HG03135 (cell line): ENCODE measurements around the gene MDM4.

ENCODE experiments used
- ATAC-seq: cut with Tn5 transposase; IDR thresholded peaks from one replicate; pipeline ENCODE4 v1.9.1; 2021; ENCODE audit warnings: mild to moderate bottlenecking, moderate library complexity; ENCODE audit not compliant: unreplicated experiment

MDM4 gene

GRCh38 chr1:204576422-204576821 is 60.2 kb downstream of the MDM4 start:
- ATAC-seq: no peak

GRCh38 chr1:204577794-204578478 is 61.7 kb downstream of the MDM4 start:
- no peak for ATAC-seq

GRCh38 chr1:204578867-204579664 is 62.9 kb downstream of the MDM4 start:
- peak; percentile 68 for ATAC-seq

GRCh38 chr1:204579681-204580080 is 63.5 kb downstream of the MDM4 start:
- ATAC-seq: no peak

- ATAC-seq: no peak
Measured at GRCh38 chr1:204580862-204581261, 64.7 kb downstream of the MDM4 start.

- ATAC-seq: no peak
Measured at GRCh38 chr1:204581759-204582158, 65.6 kb downstream of the MDM4 start.

GRCh38 chr1:204583909-204584632 is 67.9 kb downstream of the MDM4 start:
- ATAC-seq: no peak

GRCh38 chr1:204584699-204585372 is 68.6 kb downstream of the MDM4 start:
- ATAC-seq: no peak

- ATAC-seq: no peak
Measured at GRCh38 chr1:204587621-204588020, 71.4 kb downstream of the MDM4 start.

GRCh38 chr1:204588826-204589225 is 72.6 kb downstream of the MDM4 start:
- no peak for ATAC-seq

GRCh38 chr1:204589409-204590038 is 73.3 kb downstream of the MDM4 start:
- no peak for ATAC-seq

- ATAC-seq: no peak
Measured at GRCh38 chr1:204591473-204592090, 75.4 kb downstream of the MDM4 start.

- ATAC-seq: no peak
Measured at GRCh38 chr1:204592246-204592948, 76.2 kb downstream of the MDM4 start.

GRCh38 chr1:204598319-204598969 is 82.2 kb downstream of the MDM4 start:
- ATAC-seq: no peak

- ATAC-seq: no peak
Measured at GRCh38 chr1:204599098-204599497, 82.9 kb downstream of the MDM4 start.

- no peak for ATAC-seq
Measured at GRCh38 chr1:204599596-204599995, 83.4 kb downstream of the MDM4 start.

- no peak for ATAC-seq
Measured at GRCh38 chr1:204600203-204600602, 84.0 kb downstream of the MDM4 start.

- ATAC-seq: no peak
Measured at GRCh38 chr1:204600968-204601367, 84.8 kb downstream of the MDM4 start.

- ATAC-seq: no peak
Measured at GRCh38 chr1:204602111-204602579, 85.9 kb downstream of the MDM4 start.
